Transverse colon (tissue), 3 donors: Measurements from ENCODE around the gene LTA.

Experiments
- CTCF ChIP-seq, 5 experiments: fragments of 200-600 bp in 3 of 5; fragments of 450-650 bp in 2 of 5; sonication (generic) in 3 of 5; IDR thresholded peaks; 1 replicate in 2 of 5; 2 replicates in 3 of 5; pipeline ENCODE4 v1.5.1; 2016 to 2017; ENCODE audit warnings: antibody characterized with exemption in 5 of 5, inconsistent platforms in 3 of 5, mild to moderate bottlenecking in 2 of 5, moderate library complexity in 1 of 5
- EP300 ChIP-seq: sonication (generic); formaldehyde crosslinking; IDR thresholded peaks from one replicate; pipeline ENCODE4 v1.6.1; 2017; ENCODE audit warnings: antibody characterized with exemption, low read depth
- POLR2A ChIP-seq: fragments of 450-650 bp; IDR thresholded peaks from one replicate; pipeline ENCODE4 v1.6.1; 2016; ENCODE audit warnings: antibody characterized with exemption, mild to moderate bottlenecking, moderate library complexity

- TF ChIP-seq CTCF (IDR thresholded peaks at IDR 0.05) (no peak), POLR2A (no peak), EP300 (no peak)
These were observed 15.8 kb upstream of the LTA start for GRCh38 chr6:31556307-31556706.
